ENCODE data around the gene SERPINA6.
A peak's percentile ranks its signal among the peaks of the same experiment; 100 is the strongest.

SERPINA6 gene

GRCh38 chr14:94362614-94363133 lies 39.5 kb upstream of the SERPINA6 start:
- TF ChIP-seq, protein P1, sequence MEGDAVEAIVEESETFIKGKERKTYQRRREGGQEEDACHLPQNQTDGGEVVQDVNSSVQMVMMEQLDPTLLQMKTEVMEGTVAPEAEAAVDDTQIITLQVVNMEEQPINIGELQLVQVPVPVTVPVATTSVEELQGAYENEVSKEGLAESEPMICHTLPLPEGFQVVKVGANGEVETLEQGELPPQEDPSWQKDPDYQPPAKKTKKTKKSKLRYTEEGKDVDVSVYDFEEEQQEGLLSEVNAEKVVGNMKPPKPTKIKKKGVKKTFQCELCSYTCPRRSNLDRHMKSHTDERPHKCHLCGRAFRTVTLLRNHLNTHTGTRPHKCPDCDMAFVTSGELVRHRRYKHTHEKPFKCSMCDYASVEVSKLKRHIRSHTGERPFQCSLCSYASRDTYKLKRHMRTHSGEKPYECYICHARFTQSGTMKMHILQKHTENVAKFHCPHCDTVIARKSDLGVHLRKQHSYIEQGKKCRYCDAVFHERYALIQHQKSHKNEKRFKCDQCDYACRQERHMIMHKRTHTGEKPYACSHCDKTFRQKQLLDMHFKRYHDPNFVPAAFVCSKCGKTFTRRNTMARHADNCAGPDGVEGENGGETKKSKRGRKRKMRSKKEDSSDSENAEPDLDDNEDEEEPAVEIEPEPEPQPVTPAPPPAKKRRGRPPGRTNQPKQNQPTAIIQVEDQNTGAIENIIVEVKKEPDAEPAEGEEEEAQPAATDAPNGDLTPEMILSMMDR (conservative IDR thresholded peaks at IDR 0.05; ENCODE audit: low read depth, low read length) = no peak
- H3K4me3 ChIP-seq (ENCODE audit: low read depth, low read length) = no peak overlapping the region
- no peak for DNase-seq (ENCODE audit: low read depth)

DNA sequence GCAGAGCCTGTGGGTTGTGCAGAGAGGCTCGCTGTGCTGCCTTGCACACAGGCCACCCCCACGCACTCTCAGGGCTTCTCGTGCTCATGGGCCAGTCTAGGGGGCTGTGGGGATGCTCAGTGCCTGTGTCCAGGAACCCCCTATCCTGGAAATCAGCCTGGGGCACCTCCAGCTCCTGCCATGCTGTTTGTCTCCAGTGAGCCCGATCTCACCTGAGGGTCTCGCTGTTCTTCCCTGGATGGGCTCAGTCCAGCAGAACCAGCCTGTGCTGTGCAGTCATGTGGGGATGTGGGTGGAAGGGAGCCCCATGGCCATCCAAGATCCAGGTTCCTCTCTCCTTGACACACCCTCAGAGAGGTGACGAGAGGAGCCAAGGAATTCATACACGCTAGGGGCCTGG lies 38.5 kb upstream of the SERPINA6 start:
- TF ChIP-seq, protein P1 (conservative IDR thresholded peaks at IDR 0.05; ENCODE audit: low read depth, low read length) = no peak

GRCh38 chr14:94360945-94361565 lies 37.9 kb upstream of the SERPINA6 start:
- H3K4me3 ChIP-seq (ENCODE audit: low read depth, low read length) = no peak overlapping the region
- no peak for DNase-seq (ENCODE audit: low read depth)
- TF ChIP-seq, protein P1 (conservative IDR thresholded peaks at IDR 0.05; ENCODE audit: low read depth, low read length) = no peak

More for the DNA sequence above, 38.5 kb upstream of the SERPINA6 start:
- DNase-seq (ENCODE audit: low read depth) = no peak
- no peak overlapping the region for H3K4me3 ChIP-seq (ENCODE audit: low read depth, low read length)

GRCh38 chr14:94357166-94357565 lies 34.0 kb upstream of the SERPINA6 start:
- TF ChIP-seq, protein P1 (conservative IDR thresholded peaks at IDR 0.05; ENCODE audit: low read depth, low read length) = no peak
- no peak for DNase-seq (ENCODE audit: low read depth)
- no peak overlapping the region for H3K4me3 ChIP-seq (ENCODE audit: low read depth, low read length)

DNA sequence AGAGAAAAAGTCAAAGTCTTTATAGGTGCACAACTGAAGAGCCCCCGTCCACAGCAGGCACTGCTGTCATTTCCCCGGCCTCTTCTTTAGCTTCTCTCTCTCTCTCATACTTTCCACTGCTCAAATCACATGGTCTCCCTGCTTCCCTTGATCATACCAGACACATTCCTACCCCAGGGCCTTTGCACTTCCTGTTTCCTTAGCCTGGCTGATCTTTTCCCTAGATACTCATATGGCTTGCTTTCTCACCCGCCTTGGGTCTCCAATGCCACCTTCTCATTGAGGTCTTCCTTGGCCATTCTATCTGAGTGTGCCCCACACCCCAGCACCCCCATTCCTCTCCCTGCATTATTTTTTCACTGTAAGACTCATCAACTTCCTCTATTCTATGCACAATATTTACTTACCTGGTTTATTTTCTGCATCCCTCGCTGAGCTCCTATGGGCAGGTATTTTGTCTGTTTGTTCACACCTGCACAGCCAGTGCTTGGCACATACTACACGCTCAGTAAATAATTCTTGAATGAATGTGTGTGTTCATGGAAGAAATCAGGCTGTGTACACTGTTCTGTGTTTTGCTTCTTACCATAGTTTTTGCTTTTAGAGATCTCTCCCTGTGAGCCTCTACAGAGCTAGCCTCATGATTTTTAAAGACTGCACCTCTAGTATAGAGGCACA lies 33.4 kb upstream of the SERPINA6 start:
- DNase-seq (ENCODE audit: low read depth) = peak; percentile 19
- TF ChIP-seq, protein P1 (conservative IDR thresholded peaks at IDR 0.05; ENCODE audit: low read depth, low read length) = no peak
- no peak overlapping the region for H3K4me3 ChIP-seq (ENCODE audit: low read depth, low read length)

DNA sequence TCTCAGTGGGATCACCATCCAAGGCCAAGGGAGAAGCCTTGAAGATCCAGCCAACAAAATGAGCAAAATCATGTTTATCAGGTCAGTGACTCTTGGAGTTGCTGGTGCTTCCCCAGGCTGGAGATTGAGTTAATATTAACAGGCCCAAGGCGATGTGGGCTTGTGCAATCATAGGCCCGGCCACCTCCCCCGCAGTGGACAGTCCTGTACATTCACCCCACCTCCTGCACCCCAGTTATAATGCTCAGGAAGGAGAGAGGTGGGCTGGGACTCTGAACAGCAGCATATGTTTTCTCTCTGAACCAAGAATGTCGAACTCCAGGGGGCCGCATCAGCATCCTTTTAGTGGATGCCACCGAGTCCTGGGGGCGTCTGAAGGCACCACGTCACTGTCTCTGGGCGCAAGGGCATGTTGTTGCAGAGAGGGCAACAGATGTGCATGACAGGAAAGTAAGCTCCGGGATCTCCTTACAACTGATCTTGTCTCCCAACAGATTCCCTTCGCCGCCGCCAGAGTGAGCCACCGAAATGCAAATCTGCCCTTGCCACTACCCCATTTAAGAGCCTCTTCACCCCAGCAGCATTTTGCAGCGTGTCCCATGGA lies 32.2 kb upstream of the SERPINA6 start:
- DNase-seq (ENCODE audit: low read depth) = peak; percentile 82
- no peak overlapping the region for H3K4me3 ChIP-seq (ENCODE audit: low read depth, low read length)
- TF ChIP-seq, protein P1 (conservative IDR thresholded peaks at IDR 0.05; ENCODE audit: low read depth, low read length) = peak; percentile 76
